Endothelial cell of umbilical vein (primary cell): ENCODE results near the gene RPL13. TPM values are rescaled to one million over a fixed set of nuclear protein-coding genes. Genes with fewer than 3 reads are reported as not detected.

Source experiments
- BruUV-seq: library from RNA; stranded (reverse); fragments of 400-500 nt; replicated peaks from 2 replicates; lab custom pipeline; 2021; lab: Mats Ljungman, UMichigan
- CTCF ChIA-PET: fragments of 300-600, 350-600 bp; sonication (Branson Sonifier 250); formaldehyde crosslinking; loops from one replicate; lab custom pipeline; 2021; ENCODE audit warnings: antibody characterized with exemption, inconsistent platforms; lab: Charles Lee
- POLR2A ChIA-PET: fragments of 300-600, 350-600 bp; sonication (Branson Sonifier 250); formaldehyde crosslinking; loops from one replicate; lab custom pipeline; 2021; ENCODE audit warnings: antibody characterized with exemption, inconsistent platforms; lab: Charles Lee
- DNase-seq: peaks from one replicate; pipeline ENCODE4 v3.0.0-alpha.2; 2011; ENCODE audit warnings: low read depth, low spot score
- FAIRE-seq: peaks from 2 replicates; lab custom pipeline; 2011; peaks lifted over from hg19 to GRCh38; lab: Jason Lieb, UNC
- H2AFZ ChIP-seq: 2 replicates; pipeline ENCODE4 v1.6.0; 2012; ENCODE audit warnings: low read depth, low read length, control low read depth, inconsistent platforms
- H3K27ac ChIP-seq: 2 replicates; pipeline ENCODE4 v1.5.1; 2011; ENCODE audit warnings: low read depth, mild to moderate bottlenecking, control low read depth, low read length, moderate library complexity; ENCODE audit not compliant: insufficient read depth
- H3K27me3 ChIP-seq, 2 experiments: 2 replicates each; pipeline versions ENCODE4 v1.6.0 to v1.6.1; 2011; ENCODE audit warnings: low read length in 2 of 2, mixed read lengths in 1 of 2; ENCODE audit not compliant: control insufficient read depth in 2 of 2, insufficient read depth in 2 of 2
- H3K36me3 ChIP-seq, 2 experiments: 2 replicates in 1 of 2; 3 replicates in 1 of 2; pipeline ENCODE4 v1.5.1; 2011; ENCODE audit warnings: low read length in 2 of 2, mild to moderate bottlenecking in 1 of 2, moderate library complexity in 1 of 2; ENCODE audit not compliant: control insufficient read depth in 2 of 2, insufficient read depth in 2 of 2; ENCODE audit errors: extremely low read depth in 1 of 2
- H3K4me1 ChIP-seq: 3 replicates; pipeline ENCODE4 v1.5.1; 2011; ENCODE audit warnings: mild to moderate bottlenecking, low read length; ENCODE audit not compliant: control insufficient read depth, insufficient read depth; ENCODE audit errors: extremely low read depth
- H3K4me2 ChIP-seq: 2 replicates; pipeline ENCODE4 v1.6.1; 2011; ENCODE audit warnings: low read length, control low read depth, mixed read lengths; ENCODE audit not compliant: insufficient read depth
- H3K4me3 ChIP-seq, 3 experiments: fragments of 200-600 bp in 1 of 3; sonication (generic), shearing (Covaris generic) in 1 of 3; replicated peaks in 1 of 3; 2 replicates each; pipeline ENCODE4 v1.5.1; 2011 to 2016; ENCODE audit warnings: control low read depth in 3 of 3, low read length in 3 of 3, mild to moderate bottlenecking in 2 of 3, inconsistent platforms in 1 of 3, low read depth in 1 of 3, moderate library complexity in 1 of 3; ENCODE audit not compliant: insufficient read depth in 1 of 3
- H3K79me2 ChIP-seq: 2 replicates; pipeline ENCODE4 v1.6.0; 2012; ENCODE audit warnings: low read length, inconsistent platforms; ENCODE audit not compliant: control insufficient read depth, insufficient read depth
- H3K9ac ChIP-seq: replicated peaks from 2 replicates; pipeline ENCODE3; 2011; ENCODE audit warnings: low read length, control low read depth; ENCODE audit not compliant: insufficient read depth; ENCODE audit errors: extremely low read depth
- H3K9me1 ChIP-seq: replicated peaks from 3 replicates; pipeline ENCODE4 v1.6.0; 2011; ENCODE audit warnings: mild to moderate bottlenecking, low read length; ENCODE audit not compliant: control insufficient read depth, insufficient read depth; ENCODE audit errors: extremely low read depth
- H3K9me3 ChIP-seq: replicated peaks from 2 replicates; pipeline ENCODE4 v1.5.1; 2012; ENCODE audit warnings: low read length, inconsistent platforms; ENCODE audit not compliant: control insufficient read depth, insufficient read depth
- H4K20me1 ChIP-seq: replicated peaks from 2 replicates; pipeline ENCODE3; 2011; ENCODE audit warnings: mild to moderate bottlenecking, low read length; ENCODE audit not compliant: control insufficient read depth, insufficient read depth; ENCODE audit errors: extremely low read depth
- CTCF ChIP-seq, 2 donors: IDR thresholded peaks; 1 replicate in 1 of 2; 2 replicates in 1 of 2; pipeline ENCODE4 v1.5.1; 2011; ENCODE audit warnings: low read length in 2 of 2, mild to moderate bottlenecking in 2 of 2, moderate library complexity in 2 of 2, control low read depth in 1 of 2, inconsistent platforms in 1 of 2, low read depth in 1 of 2; ENCODE audit not compliant: insufficient read depth in 1 of 2; ENCODE audit errors: extremely low read depth in 1 of 2
- EZH2 ChIP-seq: IDR thresholded peaks from 2 replicates; pipeline ENCODE4 v1.6.1; 2012; ENCODE audit warnings: borderline replicate concordance, low read depth, mild to moderate bottlenecking, moderate library complexity, low read length, inconsistent platforms; ENCODE audit not compliant: severe bottlenecking
- FOS ChIP-seq: IDR thresholded peaks from 2 replicates; pipeline ENCODE4 v1.6.1; 2011; ENCODE audit warnings: mild to moderate bottlenecking, low read length, moderate library complexity, borderline replicate concordance; ENCODE audit not compliant: insufficient read depth
- GATA2 ChIP-seq: IDR thresholded peaks from 2 replicates; pipeline ENCODE4 v1.7.0; 2011; ENCODE audit warnings: low read depth, mild to moderate bottlenecking, moderate library complexity, mixed read lengths, low read length; ENCODE audit not compliant: insufficient read length, insufficient read depth
- MAX ChIP-seq: IDR thresholded peaks from 2 replicates; pipeline ENCODE4 v1.6.1; 2011; ENCODE audit not compliant: insufficient read depth, insufficient read length
- MYC ChIP-seq: IDR thresholded peaks from one replicate; pipeline ENCODE4 v1.6.1; 2011; ENCODE audit warnings: mild to moderate bottlenecking, low read depth, low read length
- dilution Hi-C: fragments of 300-500 bp; cut with MboI; formaldehyde crosslinking; loops from one replicate; pipeline ENCODE4 v1.15.0; 2019; ENCODE audit warnings: low sequenced_read_pairs; ENCODE audit not compliant: extremely low pct_ligation_motif_present
- intact Hi-C: fragments of 100-400 bp; cut with micrococcal nuclease; formaldehyde crosslinking; loops from one replicate; pipeline ENCODE4 v1.10.0; 2022
- polyA plus RNA-seq, 4 experiments: library from polyadenylated mRNA; depleted of rRNA in 3 of 4; stranded (reverse) in 3 of 4; unstranded in 1 of 4; fragments of >200 nt; gene quantifications; 2 replicates each; pipeline versions ENCODE4 v1.2.1 to v1.2.3, GENCODE V29; 2011 to 2012; ENCODE audit warnings: missing spikeins in 1 of 4
- total RNA-seq: library from RNA; stranded (reverse); gene quantifications from 2 replicates; pipeline ENCODE4 v1.2.3, GENCODE V29; 2021

Gene RPL13
- total and polyA plus RNA-seq, 2 donors (not counting 3 experiments of a cell fraction or from before 2014, with no cell fraction given), result 1,463 to 5,670 TPM

GRCh38 chr16:89572485-89573205 is 12.2 kb downstream of the RPL13 start:
- no peaks in the 10 kb centered on the region for H3K36me3 ChIP-seq
- CTCF ChIA-PET, result no interaction called here
- no peak for DNase-seq
- TF ChIP-seq EZH2, result no peak
- no peak for TF ChIP-seq MYC
- no peak for TF ChIP-seq MAX
- TF ChIP-seq GATA2, result no peak
- no peak for TF ChIP-seq CTCF (IDR thresholded peaks at IDR 0.05; ENCODE audit: extremely low read depth in 1 of 2, insufficient read depth in 1 of 2, low read depth in 1 of 2, low read length in 2 of 2)
- TF ChIP-seq FOS, result no peak
- no peaks in the 10 kb centered on the region for H4K20me1 ChIP-seq
- dilution Hi-C loops, result no loop called here
- no peaks in the 10 kb centered on the region for H3K9me1 ChIP-seq
- POLR2A ChIA-PET, result no interaction called here
- intact Hi-C loops, result loop anchor here (10.0 kb wide), 1 partner anchor 152 kb away; the partner anchor contains the start of genes VPS9D1 and ZNF276
- H3K27ac ChIP-seq, result no peak overlapping the region
- no peaks in the 10 kb centered on the region for H3K9me3 ChIP-seq
- no peak overlapping the region for H3K4me3 ChIP-seq
- no TSS peak for BruUV-seq
- no peak overlapping the region for H3K9ac ChIP-seq
- no peak overlapping the region for H2AFZ ChIP-seq
- H3K4me2 ChIP-seq, result no peak overlapping the region
- no peaks in the 10 kb centered on the region for H3K79me2 ChIP-seq
- no peak for FAIRE-seq
- peaks cover 0 to 1% of the 10 kb centered on the region in 2 experiments for H3K27me3 ChIP-seq
- H3K4me1 ChIP-seq, result peaks cover 9% of the 10 kb centered on the region
